ENCODE results near the gene PICALM. TPM values are rescaled to one million over a fixed set of nuclear protein-coding genes. Genes with fewer than 3 reads are reported as not detected.

PICALM gene
- total RNA-seq, 2 experiments from 2014 or later = 110 to 115 TPM

DNA sequence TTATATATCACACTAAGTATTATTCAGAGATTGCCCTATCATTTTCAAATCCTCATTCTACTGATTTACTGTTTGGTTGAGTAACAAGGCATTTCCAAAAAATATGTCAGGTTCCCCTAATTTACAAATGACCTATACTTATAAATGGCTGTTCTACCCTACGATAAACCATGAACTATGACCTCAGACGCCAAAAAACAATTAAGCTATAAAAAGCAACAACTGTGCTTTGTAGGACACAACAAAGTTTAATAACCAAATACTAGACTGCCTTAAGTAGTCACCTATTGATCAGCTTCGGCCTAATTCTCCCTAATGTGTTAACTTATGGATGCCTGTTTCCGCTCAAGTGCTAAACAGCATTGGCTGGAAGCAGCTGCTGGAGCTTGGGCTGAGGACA is 53.2 kb downstream of the PICALM start:
- POLR2A ChIA-PET = no interaction called here
- Mint-ChIP-seq H3K4me1 (ENCODE audit: low read depth) (peaks cover 9% of the 10 kb centered on the region), H3K27me3 (ENCODE audit: low read depth) (no peaks in the 10 kb centered on the region), H3K27ac (no peak overlapping the region), H3K4me3 (no peak overlapping the region), H3K9me3 (ENCODE audit: insufficient read depth) (no peaks in the 10 kb centered on the region), H3K36me3 (ENCODE audit: low read depth) (peaks cover 50% of the 10 kb centered on the region)
- DNase-seq (no peak), ATAC-seq (no peak)
- CTCF ChIA-PET = interaction anchor here (0.9 to 1.9 kb wide), 5 partner anchors 10 to 203 kb away, joined by 3 to 7 read pairs (median 4); no protein-coding TSS in a partner anchor

DNA sequence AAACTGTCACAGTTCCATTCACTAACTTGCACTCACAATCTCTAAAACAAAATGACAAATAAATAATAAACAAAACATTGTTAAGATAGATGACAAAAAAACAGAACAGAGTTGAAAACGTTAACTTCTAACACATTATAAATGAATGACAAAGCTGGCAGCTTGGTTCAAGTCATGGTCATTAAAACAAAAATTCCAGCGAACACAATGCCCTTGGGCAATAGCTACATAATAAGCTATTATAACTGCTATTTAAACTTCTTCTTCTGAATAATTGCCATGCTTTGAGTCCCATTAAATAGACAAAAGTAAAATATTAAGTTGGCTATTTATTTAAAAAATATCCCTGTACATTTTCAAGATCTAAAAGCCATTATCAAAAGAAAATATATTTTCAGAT is 54.7 kb downstream of the PICALM start:
- H3K4me3 Mint-ChIP-seq = no peak overlapping the region
- H3K36me3 Mint-ChIP-seq (ENCODE audit: low read depth) = peaks cover 49% of the 10 kb centered on the region
- ATAC-seq (no peak), DNase-seq (no peak)
- ChIA-PET CTCF (interaction anchor here (0.9 to 1.9 kb wide), 6 partner anchors 9 to 277 kb away, joined by 3 to 5 read pairs (median 3); partner anchors contain the start of gene CCDC83), POLR2A (no interaction called here)
- no peak overlapping the region for H3K27ac Mint-ChIP-seq
- no peaks in the 10 kb centered on the region for H3K27me3 Mint-ChIP-seq (ENCODE audit: low read depth)
- no peaks in the 10 kb centered on the region for H3K9me3 Mint-ChIP-seq (ENCODE audit: insufficient read depth)
- peaks cover 9% of the 10 kb centered on the region for H3K4me1 Mint-ChIP-seq (ENCODE audit: low read depth)

DNA sequence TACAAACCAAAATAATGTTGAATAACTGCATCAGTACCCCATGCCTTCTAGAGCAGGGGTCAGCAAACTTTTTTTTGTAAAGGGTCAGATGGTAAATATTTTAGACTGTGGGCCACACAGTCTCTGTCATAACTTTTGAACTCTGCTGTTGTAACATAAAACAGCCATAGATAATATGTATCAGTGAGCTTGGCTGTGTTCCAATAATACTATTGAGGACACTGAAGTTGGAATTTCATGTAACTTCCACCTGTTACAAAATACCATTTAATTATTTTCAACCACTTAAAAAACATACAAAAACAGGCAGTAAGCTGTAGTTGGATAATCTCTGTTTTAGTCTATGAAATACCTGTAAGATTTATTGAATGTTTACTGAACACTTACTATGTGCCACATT is 55.2 kb downstream of the PICALM start:
- Mint-ChIP-seq H3K36me3 (ENCODE audit: low read depth) (peaks cover 49% of the 10 kb centered on the region), H3K4me3 (no peak overlapping the region), H3K4me1 (ENCODE audit: low read depth) (peaks cover 9% of the 10 kb centered on the region), H3K27ac (no peak overlapping the region), H3K9me3 (ENCODE audit: insufficient read depth) (no peaks in the 10 kb centered on the region), H3K27me3 (ENCODE audit: low read depth) (no peaks in the 10 kb centered on the region)
- POLR2A ChIA-PET = no interaction called here
- CTCF ChIA-PET = interaction anchor here (0.9 to 1.9 kb wide), 6 partner anchors 8 to 278 kb away, joined by 3 to 5 read pairs (median 3); partner anchors contain the start of gene CCDC83
- ATAC-seq = no peak
- DNase-seq = no peak

DNA sequence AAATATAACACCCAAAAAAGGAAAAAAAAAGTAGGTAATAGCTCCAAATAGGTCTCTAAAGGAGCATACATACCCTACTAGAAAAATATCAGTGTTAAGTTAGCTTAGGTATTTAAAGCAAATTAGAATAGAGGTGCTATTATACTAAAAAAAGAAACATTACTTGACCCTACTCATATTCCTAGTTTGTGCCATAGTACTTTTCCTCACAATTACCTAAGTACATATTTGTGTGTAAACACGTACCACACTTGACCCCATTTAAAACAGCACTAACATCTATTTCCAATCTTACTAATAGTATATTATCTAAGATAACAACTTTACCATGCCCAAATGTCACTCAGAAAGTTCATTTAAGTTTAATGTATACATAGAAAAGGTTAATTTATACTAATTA is 57.7 kb downstream of the PICALM start:
- POLR2A ChIA-PET = no interaction called here

DNA sequence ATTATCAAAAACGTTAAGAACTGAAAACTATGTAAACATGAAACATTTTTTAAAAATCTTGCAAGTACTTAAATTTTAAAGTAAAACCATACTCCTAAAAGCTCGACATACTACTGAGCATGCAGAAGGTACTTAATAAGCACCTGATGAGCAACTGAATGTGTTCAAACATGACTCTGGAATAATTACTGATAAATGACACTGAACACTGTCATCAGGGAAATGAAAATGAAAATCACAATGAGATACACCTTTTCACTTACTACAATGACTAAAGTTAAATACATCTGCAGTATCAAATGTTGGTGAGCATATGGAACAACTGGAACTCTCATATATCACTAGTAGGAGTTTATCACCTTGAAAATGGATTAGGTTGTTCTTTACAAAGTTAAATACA is 65.2 kb downstream of the PICALM start:
- Mint-ChIP-seq H3K27me3 (ENCODE audit: low read depth) (no peaks in the 10 kb centered on the region), H3K4me3 (no peak overlapping the region), H3K27ac (no peak overlapping the region), H3K4me1 (ENCODE audit: low read depth) (no peaks in the 10 kb centered on the region), H3K36me3 (ENCODE audit: low read depth) (peaks cover 56% of the 10 kb centered on the region), H3K9me3 (ENCODE audit: insufficient read depth) (no peaks in the 10 kb centered on the region)
- ChIA-PET CTCF (no interaction called here), POLR2A (no interaction called here)
- DNase-seq = no peak
- ATAC-seq = no peak

More for the DNA sequence above, 57.7 kb downstream of the PICALM start:
- Mint-ChIP-seq H3K9me3 (ENCODE audit: insufficient read depth) (no peaks in the 10 kb centered on the region), H3K27ac (no peak overlapping the region), H3K27me3 (ENCODE audit: low read depth) (no peaks in the 10 kb centered on the region), H3K36me3 (ENCODE audit: low read depth) (peaks cover 62% of the 10 kb centered on the region), H3K4me3 (no peak overlapping the region), H3K4me1 (ENCODE audit: low read depth) (peaks cover 4% of the 10 kb centered on the region)
- ATAC-seq = no peak
- no peak for DNase-seq
- CTCF ChIA-PET = no interaction called here

DNA sequence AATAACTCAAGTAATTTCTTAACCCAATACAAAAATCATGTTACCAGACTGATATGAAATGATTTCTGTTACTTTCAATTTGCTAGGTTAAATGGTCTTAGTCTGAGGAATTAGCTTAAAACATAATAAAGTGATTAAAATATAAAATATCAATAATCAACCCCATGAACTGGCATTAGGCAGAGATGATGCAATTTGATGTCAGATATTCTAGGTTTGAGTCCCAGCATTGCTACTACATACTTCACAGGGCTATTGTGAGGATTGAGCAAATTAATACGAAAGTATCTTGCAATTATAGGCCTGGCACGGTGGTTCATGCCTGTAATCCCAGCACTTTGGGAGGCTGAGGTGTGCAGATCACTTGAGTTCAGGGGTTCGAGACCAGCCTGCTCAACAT is 66.5 kb downstream of the PICALM start:
- Mint-ChIP-seq H3K4me3 (no peak overlapping the region), H3K9me3 (ENCODE audit: insufficient read depth) (no peaks in the 10 kb centered on the region), H3K27me3 (ENCODE audit: low read depth) (no peaks in the 10 kb centered on the region), H3K4me1 (ENCODE audit: low read depth) (no peaks in the 10 kb centered on the region), H3K36me3 (ENCODE audit: low read depth) (peaks cover 52% of the 10 kb centered on the region), H3K27ac (no peak overlapping the region)
- CTCF ChIA-PET = no interaction called here
- DNase-seq (no peak), ATAC-seq (no peak)
- POLR2A ChIA-PET = no interaction called here

DNA sequence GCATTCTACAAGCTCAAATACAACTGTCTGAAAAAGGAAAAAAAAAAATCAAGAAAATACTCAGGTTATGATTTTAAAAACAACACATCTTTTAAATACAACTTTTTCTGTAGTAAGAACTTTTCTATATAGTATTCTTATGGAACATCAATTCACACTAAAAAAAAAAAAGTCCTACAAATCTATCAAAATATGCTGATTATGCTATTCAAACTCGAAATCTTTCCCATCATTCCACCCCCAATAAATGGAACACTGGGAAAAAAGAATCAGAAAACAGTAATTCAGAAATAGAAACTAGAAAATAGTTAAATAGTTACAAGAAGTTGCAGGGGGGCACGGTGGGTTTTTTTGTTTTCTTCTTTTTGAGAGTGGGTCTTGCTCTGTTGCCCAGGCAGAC is 77.4 kb downstream of the PICALM start:
- no peak overlapping the region for H3K27ac Mint-ChIP-seq
- no peaks in the 10 kb centered on the region for H3K9me3 Mint-ChIP-seq (ENCODE audit: insufficient read depth)
- POLR2A ChIA-PET = no interaction called here
- H3K4me3 Mint-ChIP-seq = no peak overlapping the region
- ATAC-seq = no peak
- CTCF ChIA-PET = interaction anchor here (1.1 to 1.6 kb wide), 3 partner anchors 50 to 202 kb away, joined by 3 to 5 read pairs (median 4); no protein-coding TSS in a partner anchor
- H3K4me1 Mint-ChIP-seq (ENCODE audit: low read depth) = no peaks in the 10 kb centered on the region
- DNase-seq = no peak
- H3K36me3 Mint-ChIP-seq (ENCODE audit: low read depth) = peaks cover 38% of the 10 kb centered on the region
- H3K27me3 Mint-ChIP-seq (ENCODE audit: low read depth) = no peaks in the 10 kb centered on the region

DNA sequence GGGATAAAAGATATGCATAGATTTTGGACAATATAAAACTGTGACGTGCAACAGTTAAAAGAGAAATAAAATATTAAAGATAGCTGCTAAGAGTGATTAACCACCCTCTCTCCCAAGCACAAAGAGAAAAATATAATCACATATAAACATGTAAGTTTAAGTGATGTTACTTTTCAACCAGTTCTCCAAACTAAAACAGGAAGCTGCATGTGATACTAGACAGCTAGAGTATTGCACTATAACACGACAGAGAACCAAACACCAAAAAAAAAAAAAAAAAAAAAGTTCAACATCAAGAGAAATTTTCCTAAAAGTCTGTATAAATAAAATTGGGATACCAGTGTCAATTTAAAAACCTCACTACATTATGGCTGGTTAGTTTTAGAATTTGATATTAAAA is 79.1 kb downstream of the PICALM start:
- ChIA-PET CTCF (interaction anchor here (1.5 kb wide), 1 partner anchor 40 kb away, joined by 3 read pairs; no protein-coding TSS in a partner anchor), POLR2A (no interaction called here)
- no peak for DNase-seq
- no peaks in the 10 kb centered on the region for H3K27me3 Mint-ChIP-seq (ENCODE audit: low read depth)
- H3K36me3 Mint-ChIP-seq (ENCODE audit: low read depth) = peaks cover 42% of the 10 kb centered on the region
- H3K27ac Mint-ChIP-seq = no peak overlapping the region
- no peaks in the 10 kb centered on the region for H3K4me1 Mint-ChIP-seq (ENCODE audit: low read depth)
- no peak overlapping the region for H3K4me3 Mint-ChIP-seq
- no peak for ATAC-seq
- H3K9me3 Mint-ChIP-seq (ENCODE audit: insufficient read depth) = no peaks in the 10 kb centered on the region

DNA sequence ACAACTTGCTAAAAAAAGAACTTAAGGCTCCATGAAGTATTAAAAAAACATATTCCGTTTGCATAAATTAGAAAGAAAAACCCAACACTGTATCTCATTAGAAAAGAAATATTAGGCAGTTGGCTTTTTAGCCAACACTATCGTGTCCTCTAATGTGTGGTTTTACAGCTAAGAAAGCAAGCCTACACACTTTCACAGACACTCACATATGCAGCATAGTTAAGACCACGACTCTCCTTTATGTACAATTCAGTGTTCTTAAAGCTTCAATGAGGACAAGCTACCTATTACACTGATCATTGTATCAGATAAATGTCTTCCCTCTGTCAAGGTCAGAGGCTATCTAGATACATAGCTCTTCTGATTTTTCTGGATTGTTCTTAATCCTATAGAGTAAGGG is 80.1 kb downstream of the PICALM start:
- CTCF ChIA-PET = interaction anchor here (1.0 to 1.6 kb wide), 3 partner anchors 9 to 41 kb away, joined by 3 to 5 read pairs (median 3); no protein-coding TSS in a partner anchor
- Mint-ChIP-seq H3K36me3 (ENCODE audit: low read depth) (peaks cover 38% of the 10 kb centered on the region), H3K4me1 (ENCODE audit: low read depth) (no peaks in the 10 kb centered on the region), H3K9me3 (ENCODE audit: insufficient read depth) (no peaks in the 10 kb centered on the region), H3K4me3 (no peak overlapping the region), H3K27ac (no peak overlapping the region), H3K27me3 (ENCODE audit: low read depth) (no peaks in the 10 kb centered on the region)
- DNase-seq (no peak), ATAC-seq (no peak)
- POLR2A ChIA-PET = no interaction called here

DNA sequence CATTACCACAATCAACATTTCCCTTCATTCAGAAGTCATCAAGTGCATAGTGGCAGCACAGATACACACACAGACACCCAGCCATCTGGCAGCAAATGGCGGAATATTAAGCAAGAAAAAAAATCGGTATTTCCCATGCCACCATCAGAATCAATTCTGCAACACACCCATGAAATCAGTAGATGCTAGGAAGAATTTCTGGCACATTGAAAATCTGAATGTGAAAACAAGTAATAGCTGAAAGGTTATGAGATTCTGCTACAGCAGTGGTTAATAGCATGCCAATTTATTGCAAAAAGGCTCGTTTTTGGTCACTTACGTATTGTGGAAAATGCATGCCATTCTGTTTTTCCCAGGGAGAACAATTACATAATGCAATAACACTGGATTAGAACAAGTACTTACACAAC is 91.1 kb downstream of the PICALM start:
- Mint-ChIP-seq H3K9me3 (ENCODE audit: insufficient read depth) (no peaks in the 10 kb centered on the region), H3K27me3 (ENCODE audit: low read depth) (no peaks in the 10 kb centered on the region), H3K4me1 (ENCODE audit: low read depth) (no peaks in the 10 kb centered on the region), H3K4me3 (no peak overlapping the region), H3K27ac (no peak overlapping the region), H3K36me3 (ENCODE audit: low read depth) (peaks cover 53% of the 10 kb centered on the region)
- ChIA-PET POLR2A (no interaction called here), CTCF (no interaction called here)
- DNase-seq = no peak
- no peak for ATAC-seq

DNA sequence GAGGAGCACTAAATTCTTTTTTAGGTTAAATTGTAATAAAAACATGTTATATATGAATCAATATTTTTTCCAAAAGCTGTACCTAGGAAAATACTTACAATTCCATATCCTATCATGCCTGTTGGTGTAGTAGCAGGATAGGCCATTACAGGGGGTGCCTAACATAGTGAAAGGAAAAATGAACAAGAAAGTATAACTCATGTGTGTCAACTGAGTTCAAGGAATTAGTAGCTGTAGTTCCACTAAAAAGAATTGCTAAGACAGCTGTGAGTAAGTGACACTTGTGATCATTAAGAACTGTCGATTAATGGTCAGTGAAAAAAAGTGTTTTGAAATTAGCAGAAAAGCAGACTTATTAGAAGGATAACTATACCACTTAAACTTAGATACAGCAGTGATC is 92.4 kb downstream of the PICALM start:
- Mint-ChIP-seq H3K9me3 (ENCODE audit: insufficient read depth) (no peaks in the 10 kb centered on the region), H3K27me3 (ENCODE audit: low read depth) (no peaks in the 10 kb centered on the region), H3K27ac (no peak overlapping the region), H3K4me3 (no peak overlapping the region), H3K36me3 (ENCODE audit: low read depth) (peaks cover 54% of the 10 kb centered on the region), H3K4me1 (ENCODE audit: low read depth) (no peaks in the 10 kb centered on the region)
- DNase-seq (no peak), ATAC-seq (no peak)
- POLR2A ChIA-PET = no interaction called here
- CTCF ChIA-PET = interaction anchor here (2.5 kb wide), 1 partner anchor 15 kb away, joined by 7 read pairs; no protein-coding TSS in a partner anchor

DNA sequence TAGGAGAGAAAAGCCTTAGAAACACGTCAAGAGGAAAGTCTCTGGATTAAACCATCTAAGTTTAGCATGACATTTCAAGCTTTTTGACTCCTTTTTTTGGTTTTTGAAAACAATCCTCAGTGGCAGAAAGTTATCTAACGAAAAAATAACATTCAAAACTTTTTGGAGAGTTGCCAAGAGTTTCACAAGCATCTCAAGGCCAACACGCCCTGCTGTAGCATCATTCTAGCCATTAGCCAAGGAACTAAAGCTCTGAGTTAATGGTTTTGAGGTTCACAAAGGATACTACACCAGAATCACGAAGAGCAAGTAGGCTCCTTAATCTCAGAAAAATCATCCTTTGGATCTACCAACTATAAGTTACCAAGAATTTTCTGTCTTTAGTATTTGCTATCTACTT is 94.8 kb downstream of the PICALM start:
- H3K27ac Mint-ChIP-seq = no peak overlapping the region
- no peaks in the 10 kb centered on the region for H3K27me3 Mint-ChIP-seq (ENCODE audit: low read depth)
- POLR2A ChIA-PET = no interaction called here
- CTCF ChIA-PET = interaction anchor here (2.5 kb wide), 1 partner anchor 13 kb away, joined by 7 read pairs; no protein-coding TSS in a partner anchor
- peaks cover under 1% of the 10 kb centered on the region for H3K4me1 Mint-ChIP-seq (ENCODE audit: low read depth)
- H3K4me3 Mint-ChIP-seq = no peak overlapping the region
- no peak for ATAC-seq
- no peaks in the 10 kb centered on the region for H3K9me3 Mint-ChIP-seq (ENCODE audit: insufficient read depth)
- DNase-seq = no peak
- peaks cover 65% of the 10 kb centered on the region for H3K36me3 Mint-ChIP-seq (ENCODE audit: low read depth)

DNA sequence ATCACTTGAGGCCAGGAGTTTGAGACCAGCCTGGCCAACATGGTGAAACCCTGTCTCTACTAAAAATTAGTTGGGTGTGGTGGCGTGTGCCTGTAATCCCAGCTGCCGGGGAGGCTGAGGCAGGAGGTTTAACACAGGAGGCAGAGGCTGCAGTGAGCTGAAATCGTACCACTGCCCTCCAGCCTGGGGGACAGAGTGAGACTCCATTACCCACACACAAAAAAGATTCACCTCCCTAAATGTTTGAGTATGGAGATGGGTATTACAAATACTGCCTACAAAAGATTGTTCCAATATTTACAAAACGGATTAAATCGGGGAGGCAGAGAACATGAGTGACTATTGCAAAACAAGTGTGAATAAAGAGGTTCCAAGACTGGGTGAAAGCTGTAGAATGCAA is 98.3 kb downstream of the PICALM start:
- ChIA-PET POLR2A (no interaction called here), CTCF (interaction anchor here (1.5 to 1.6 kb wide), 2 partner anchors 9 to 24 kb away, joined by 3 to 4 read pairs; no protein-coding TSS in a partner anchor)
- DNase-seq (no peak), ATAC-seq (no peak)
- no peak overlapping the region for H3K27ac Mint-ChIP-seq
- H3K4me3 Mint-ChIP-seq = no peak overlapping the region
- peaks cover 14% of the 10 kb centered on the region for H3K4me1 Mint-ChIP-seq (ENCODE audit: low read depth)
- H3K9me3 Mint-ChIP-seq (ENCODE audit: insufficient read depth) = no peaks in the 10 kb centered on the region
- no peaks in the 10 kb centered on the region for H3K27me3 Mint-ChIP-seq (ENCODE audit: low read depth)
- H3K36me3 Mint-ChIP-seq (ENCODE audit: low read depth) = peaks cover 64% of the 10 kb centered on the region

Measured in activated CD8-positive, alpha-beta T cell treated with anti-CD3 and anti-CD28 coated beads, Interleukin-2, amount 10 ng/mL, durations not matched to agents 7 days and 5 days (primary cell).